KMS-11 (cell line): ENCODE results near the gene ERICH3.

Source experiments
- H2AFZ ChIP-seq: fragments of 200-600 bp; sonication (generic); 2 replicates; pipeline ENCODE4 v1.6.1; 2016; ENCODE audit warnings: antibody characterized with exemption, mixed run types, low read depth
- H3K27ac ChIP-seq: fragments of 200-600 bp; sonication (generic); 2 replicates; pipeline ENCODE4 v1.6.1; 2016; ENCODE audit warnings: mild to moderate bottlenecking, mixed run types
- H3K27me3 ChIP-seq: fragments of 200-600 bp; sonication (generic); 2 replicates; pipeline ENCODE4 v1.6.1; 2017; ENCODE audit warnings: mild to moderate bottlenecking, low read depth, mixed run types, moderate library complexity; ENCODE audit not compliant: insufficient read depth
- H3K36me3 ChIP-seq: fragments of 200-600 bp; sonication (generic); 2 replicates; pipeline ENCODE4 v1.6.1; 2017; ENCODE audit warnings: mild to moderate bottlenecking, mixed run types; ENCODE audit not compliant: insufficient read depth
- H3K4me1 ChIP-seq: fragments of 200-600 bp; sonication (generic); 2 replicates; pipeline ENCODE4 v1.6.1; 2016; ENCODE audit warnings: mild to moderate bottlenecking, low read depth, mixed run types; ENCODE audit not compliant: poor library complexity, severe bottlenecking
- H3K4me2 ChIP-seq: fragments of 200-600 bp; sonication (generic); 2 replicates; pipeline ENCODE4 v1.7.0; 2016; ENCODE audit warnings: mild to moderate bottlenecking, mixed run types
- H3K4me3 ChIP-seq: fragments of 200-600 bp; sonication (generic); IDR thresholded peaks from 2 replicates; pipeline ENCODE4 v1.6.1; 2017; ENCODE audit warnings: low read depth, low read length, mixed read lengths; ENCODE audit not compliant: insufficient read depth
- H3K79me2 ChIP-seq: fragments of 200-600 bp; sonication (generic); 2 replicates; pipeline ENCODE4 v1.6.1; 2016; ENCODE audit warnings: low read depth, mixed run types; ENCODE audit not compliant: insufficient read depth
- H3K9ac ChIP-seq: fragments of 200-600 bp; sonication (generic); 2 replicates; pipeline ENCODE4 v1.6.1; 2016; ENCODE audit warnings: mild to moderate bottlenecking, mixed run types
- H4K20me1 ChIP-seq: fragments of 200-600 bp; sonication (generic); 2 replicates; pipeline ENCODE4 v1.6.1; 2016; ENCODE audit warnings: mild to moderate bottlenecking, mixed run types; ENCODE audit not compliant: insufficient read depth
- CTCF ChIP-seq: fragments of 200-600 bp; sonication (generic); conservative IDR thresholded peaks from 2 replicates; pipeline ENCODE4 v1.6.1; 2017; ENCODE audit warnings: low read depth, mild to moderate bottlenecking, antibody characterized with exemption, low read length, moderate library complexity, mixed read lengths

ERICH3 gene

GRCh38 chr1:74584185-74584584 lies 89.4 kb downstream of the ERICH3 start:
- no peaks in the 10 kb centered on the region for H3K27me3 ChIP-seq
- peak overlapping the region; percentile 34; the same call in 1 of the 2 replicates for H2AFZ ChIP-seq
- peaks cover 66% of the 10 kb centered on the region for H3K4me1 ChIP-seq
- no peak overlapping the region; the same call in 1 of the 2 replicates for H3K9ac ChIP-seq
- H3K36me3 ChIP-seq = no peaks in the 10 kb centered on the region
- peak overlapping the region; percentile 60 for H3K4me2 ChIP-seq
- H4K20me1 ChIP-seq = no peaks in the 10 kb centered on the region
- TF ChIP-seq CTCF = no peak
- no peaks in the 10 kb centered on the region for H3K79me2 ChIP-seq
- H3K4me3 ChIP-seq = no peak overlapping the region
- H3K27ac ChIP-seq = peak overlapping the region; percentile 46; the same call in 1 of the 2 replicates

GRCh38 chr1:74583397-74583796 lies 90.2 kb downstream of the ERICH3 start:
- TF ChIP-seq CTCF = no peak
- Histone ChIP-seq H3K27me3 (no peaks in the 10 kb centered on the region), H3K36me3 (no peaks in the 10 kb centered on the region)

GRCh38 chr1:74579425-74579824 lies 94.2 kb downstream of the ERICH3 start:
- Histone ChIP-seq H3K27ac (peak overlapping the region; percentile 43; the same call in 1 of the 2 replicates), H2AFZ (no peak overlapping the region), H3K9ac (no peak overlapping the region), H3K27me3 (no peaks in the 10 kb centered on the region), H3K36me3 (no peaks in the 10 kb centered on the region), H3K79me2 (no peaks in the 10 kb centered on the region), H3K4me3 (no peak overlapping the region), H3K4me2 (peak overlapping the region; percentile 53), H3K4me1 (peaks cover 71% of the 10 kb centered on the region), H4K20me1 (no peaks in the 10 kb centered on the region)
- TF ChIP-seq CTCF = no peak

More at GRCh38 chr1:74583397-74583796, 90.2 kb downstream of the ERICH3 start:
- Histone ChIP-seq H3K4me1 (peaks cover 74% of the 10 kb centered on the region), H3K79me2 (no peaks in the 10 kb centered on the region), H3K27ac (peak overlapping the region; percentile 46), H3K4me3 (no peak overlapping the region), H2AFZ (no peak overlapping the region), H4K20me1 (no peaks in the 10 kb centered on the region), H3K9ac (no peak overlapping the region), H3K4me2 (peak overlapping the region; percentile 60)

- no peak for TF ChIP-seq CTCF
- H3K79me2 ChIP-seq = no peaks in the 10 kb centered on the region
- no peaks in the 10 kb centered on the region for H4K20me1 ChIP-seq
- H3K27me3 ChIP-seq = no peaks in the 10 kb centered on the region
- no peak overlapping the region for H3K27ac ChIP-seq
- H3K9ac ChIP-seq = no peak overlapping the region
- peaks cover 58% of the 10 kb centered on the region for H3K4me1 ChIP-seq
- no peak overlapping the region for H2AFZ ChIP-seq
- H3K4me3 ChIP-seq = no peak overlapping the region
- H3K4me2 ChIP-seq = no peak overlapping the region; the same call in 1 of the 2 replicates
- H3K36me3 ChIP-seq = no peaks in the 10 kb centered on the region
Observed at GRCh38 chr1:74578101-74578500, 95.5 kb downstream of the ERICH3 start.

GRCh38 chr1:74571891-74572290 lies 101.7 kb downstream of the ERICH3 start:
- Histone ChIP-seq H3K4me2 (no peak overlapping the region), H2AFZ (no peak overlapping the region)

More at GRCh38 chr1:74571891-74572290, 101.7 kb downstream of the ERICH3 start:
- H3K79me2 ChIP-seq = no peaks in the 10 kb centered on the region
- no peaks in the 10 kb centered on the region for H3K4me1 ChIP-seq
- no peak overlapping the region for H3K4me3 ChIP-seq
- no peaks in the 10 kb centered on the region for H3K27me3 ChIP-seq
- H3K27ac ChIP-seq = no peak overlapping the region
- no peaks in the 10 kb centered on the region for H4K20me1 ChIP-seq
- no peaks in the 10 kb centered on the region for H3K36me3 ChIP-seq
- TF ChIP-seq CTCF = no peak
- no peak overlapping the region for H3K9ac ChIP-seq
